Naive thymus-derived CD4-positive, alpha-beta T cell (primary cell): ENCODE results near the gene RHBDD1. TPM values are rescaled to one million over a fixed set of nuclear protein-coding genes. Genes with fewer than 3 reads are reported as not detected.
"Not testable (repeated sequence)": the region's sequence is repeated elsewhere in the genome, so short reads cannot be mapped to it uniquely, and the experiment has no call there.

Experiments
- ATAC-seq: fragments of 150-1000 bp; cut with Tn5 transposase; 2 replicates; pipeline ENCODE4 v1.10.0; 2021; ENCODE audit warnings: mild to moderate bottlenecking, moderate library complexity
- CTCF ChIA-PET: fragments of 350-600 bp; sonication (Branson Sonifier 250); formaldehyde crosslinking; loops from one replicate; lab custom pipeline; 2021; ENCODE audit warnings: antibody characterized with exemption; lab: Charles Lee
- POLR2A ChIA-PET: fragments of 350-600 bp; sonication (Branson Sonifier 250); formaldehyde crosslinking; loops from one replicate; lab custom pipeline; 2021; ENCODE audit warnings: antibody characterized with exemption, inconsistent platforms; lab: Charles Lee
- DNase-seq, 9 donors: peaks; one replicate each; pipeline versions ENCODE4 v3.0.0 to v3.0.0-alpha.2; 2020 to 2022; ENCODE audit warnings: mixed read lengths in 1 of 9
- H3K27ac ChIP-seq: one replicate; pipeline ENCODE4 v1.7.0; 2013; ENCODE audit warnings: mild to moderate bottlenecking, low read depth, low read length, moderate library complexity
- H3K27me3 ChIP-seq, 2 donors: one replicate each; pipeline ENCODE4 v1.7.0; 2013; ENCODE audit warnings: low read length in 2 of 2, mild to moderate bottlenecking in 2 of 2, moderate library complexity in 2 of 2; ENCODE audit not compliant: control insufficient read depth in 2 of 2, insufficient read depth in 2 of 2
- H3K36me3 ChIP-seq, 3 experiments: 1 replicate in 2 of 3; 2 replicates in 1 of 3; pipeline ENCODE4 v1.7.0; 2013; ENCODE audit warnings: low read length in 3 of 3, mild to moderate bottlenecking in 3 of 3, moderate library complexity in 1 of 3; ENCODE audit not compliant: insufficient read depth in 3 of 3, control insufficient read depth in 2 of 3
- H3K4me1 ChIP-seq, 2 donors: one replicate each; pipeline ENCODE4 v1.7.0; 2013; ENCODE audit warnings: low read length in 2 of 2, mild to moderate bottlenecking in 2 of 2, moderate library complexity in 1 of 2; ENCODE audit not compliant: control insufficient read depth in 2 of 2, insufficient read depth in 2 of 2
- H3K4me3 ChIP-seq: 2 replicates; pipeline ENCODE4 v1.7.0; 2013; ENCODE audit warnings: mild to moderate bottlenecking, low read length
- H3K9me3 ChIP-seq, 3 experiments: 1 replicate in 2 of 3; 2 replicates in 1 of 3; pipeline ENCODE4 v1.7.0; 2013; ENCODE audit warnings: low read length in 3 of 3; ENCODE audit not compliant: control insufficient read depth in 2 of 3
- H3K27ac Mint-ChIP-seq, 9 donors: one replicate each; pipeline ENCODE4 v1.8.0; 2020 to 2022; ENCODE audit warnings: mixed read lengths in 9 of 9, mild to moderate bottlenecking in 8 of 9, moderate library complexity in 5 of 9, inconsistent platforms in 2 of 9
- H3K27me3 Mint-ChIP-seq, 5 donors: one replicate each; pipeline ENCODE4 v1.8.0; 2021 to 2022; ENCODE audit warnings: mixed read lengths in 5 of 5, mild to moderate bottlenecking in 1 of 5
- H3K36me3 Mint-ChIP-seq, 5 donors: one replicate each; pipeline ENCODE4 v1.8.0; 2020 to 2022; ENCODE audit warnings: mixed read lengths in 5 of 5, mild to moderate bottlenecking in 3 of 5, inconsistent platforms in 1 of 5
- H3K4me1 Mint-ChIP-seq, 7 donors: one replicate each; pipeline ENCODE4 v1.8.0; 2020 to 2022; ENCODE audit warnings: mixed read lengths in 7 of 7, mild to moderate bottlenecking in 3 of 7, inconsistent platforms in 1 of 7
- H3K4me3 Mint-ChIP-seq, 10 donors: one replicate each; pipeline ENCODE4 v1.8.0; 2020 to 2022; ENCODE audit warnings: mild to moderate bottlenecking in 10 of 10, mixed read lengths in 10 of 10, moderate library complexity in 6 of 10, inconsistent platforms in 2 of 10
- H3K9me3 Mint-ChIP-seq, 11 donors: one replicate each; pipeline ENCODE4 v1.8.0; 2020 to 2022; ENCODE audit warnings: mixed read lengths in 11 of 11, mild to moderate bottlenecking in 4 of 11, inconsistent platforms in 1 of 11, moderate library complexity in 1 of 11
- intact Hi-C, 2 donors: fragments of 100-400 bp; cut with micrococcal nuclease; formaldehyde crosslinking; loops; one replicate each; pipeline ENCODE4 v1.15.1; 2023
- polyA plus RNA-seq, 2 donors: library from polyadenylated mRNA; unstranded; fragments of 300-500 nt; fragmentation: Illumina TruSeq; gene quantifications; one replicate each; pipeline ENCODE4 v1.2.3, GENCODE V29; 2021
- total RNA-seq, 6 experiments: library from RNA in 5 of 6; stranded (reverse) in 5 of 6; gene quantifications; 1 replicate in 5 of 6; 2 replicates in 1 of 6; pipeline ENCODE4 v1.2.3 and lab custom pipeline; 2021 to 2026

RHBDD1 gene
- total and polyA plus RNA-seq, 7 experiments from 2014 or later = 21.2 to 70.8 (median 48.3) TPM

- H3K4me1 ChIP-seq = peaks cover 27 to 42% of the 10 kb centered on the region in 2 donors
- no peaks in the 10 kb centered on the region for H3K36me3 ChIP-seq
- ATAC-seq (no peak), DNase-seq (no peak)
- peaks cover 33 to 88% (median 81%) of the 10 kb centered on the region in 7 donors for H3K4me1 Mint-ChIP-seq
- ChIA-PET POLR2A (interaction anchor here (1.1 to 1.3 kb wide), 2 partner anchors 40 to 47 kb away, joined by 4 read pairs; partner anchors contain the start of gene IRS1), CTCF (interaction anchor here (1.2 kb wide), 1 partner anchor 38 kb away, joined by 4 read pairs; no protein-coding TSS in a partner anchor)
- H3K27me3 ChIP-seq = no peaks in the 10 kb centered on the region
- peaks cover 0 to 48% (median 7%) of the 10 kb centered on the region in 5 donors for H3K36me3 Mint-ChIP-seq
- peak overlapping the region; percentile 99 for H3K27ac ChIP-seq
- H3K4me3 Mint-ChIP-seq = peak overlapping the region in 5 of 10 donors; percentile 18 to 85 (median 24)
- intact Hi-C loops = loop anchor here (2.0 to 10.0 kb wide), 3 partner anchors 17 to 1915 kb away; partner anchors contain the start of gene DOCK10 (in 1 of the 2)
- no peaks in the 10 kb centered on the region for H3K9me3 ChIP-seq
- H3K27me3 Mint-ChIP-seq = no peaks in the 10 kb centered on the region
- H3K27ac Mint-ChIP-seq = peak overlapping the region in 8 of 9 donors; percentile 63 to 100 (median 94)
- H3K9me3 Mint-ChIP-seq = peaks cover 0 to 2% (median 0%) of the 10 kb centered on the region in 11 donors
- H3K4me3 ChIP-seq = peak overlapping the region; percentile 3
These were observed 4.1 kb downstream of the RHBDD1 start for GRCh38 chr2:226839951-226840350.

- H3K9me3 Mint-ChIP-seq, H3K27me3 ChIP-seq, H3K27ac ChIP-seq, intact Hi-C loops, ATAC-seq, POLR2A ChIA-PET, H3K27me3 Mint-ChIP-seq, H3K4me3 ChIP-seq, H3K36me3 ChIP-seq, H3K9me3 ChIP-seq, CTCF ChIA-PET, DNase-seq: not testable (repeated sequence)
- H3K4me3 Mint-ChIP-seq = peak overlapping the region in 1 of 10 donors; percentile 27
- H3K36me3 Mint-ChIP-seq = peaks cover 0 to 48% (median 7%) of the 10 kb centered on the region in 5 donors
- H3K4me1 Mint-ChIP-seq = peaks cover 22 to 87% (median 81%) of the 10 kb centered on the region in 7 donors
- H3K4me1 ChIP-seq = peaks cover 7 to 28% of the 10 kb centered on the region in 2 donors
- peak overlapping the region in 6 of 9 donors; percentile 48 to 97 (median 75) for H3K27ac Mint-ChIP-seq
These were observed 7.1 kb downstream of the RHBDD1 start for GRCh38 chr2:226843001-226843400.

GRCh38 chr2:226845386-226846116 is 9.7 kb downstream of the RHBDD1 start:
- no peak overlapping the region for H3K27ac ChIP-seq
- no peak for DNase-seq
- H3K36me3 Mint-ChIP-seq = peaks cover 3 to 39% (median 12%) of the 10 kb centered on the region in 5 donors
- no peaks in the 10 kb centered on the region for H3K9me3 ChIP-seq
- no peak overlapping the region for H3K4me3 Mint-ChIP-seq
- H3K27me3 Mint-ChIP-seq = no peaks in the 10 kb centered on the region
- intact Hi-C loops = no loop called here
- H3K27me3 ChIP-seq = no peaks in the 10 kb centered on the region
- H3K27ac Mint-ChIP-seq = no peak overlapping the region
- H3K4me1 ChIP-seq = peaks cover 0 to 6% of the 10 kb centered on the region in 2 donors
- no peak overlapping the region for H3K4me3 ChIP-seq
- no peak for ATAC-seq
- ChIA-PET CTCF (no interaction called here), POLR2A (no interaction called here)
- peaks cover 16 to 66% (median 56%) of the 10 kb centered on the region in 7 donors for H3K4me1 Mint-ChIP-seq
- H3K9me3 Mint-ChIP-seq = peaks cover 0 to 2% (median 0%) of the 10 kb centered on the region in 11 donors
- no peaks in the 10 kb centered on the region for H3K36me3 ChIP-seq

- Mint-ChIP-seq H3K4me3 (no peak overlapping the region), H3K9me3 (peaks cover 0 to 2% (median 0%) of the 10 kb centered on the region in 11 donors), H3K27ac (no peak overlapping the region), H3K36me3 (peaks cover 3 to 39% (median 25%) of the 10 kb centered on the region in 5 donors), H3K4me1 (peaks cover 12 to 61% (median 48%) of the 10 kb centered on the region in 7 donors), H3K27me3 (no peaks in the 10 kb centered on the region)
- H3K27me3 ChIP-seq = no peaks in the 10 kb centered on the region
- no peak for DNase-seq
- H3K4me3 ChIP-seq = no peak overlapping the region
- ChIA-PET CTCF (no interaction called here), POLR2A (interaction anchor here (0.7 kb wide), 1 partner anchor 9 kb away, joined by 3 read pairs; no protein-coding TSS in a partner anchor)
- H3K9me3 ChIP-seq = no peaks in the 10 kb centered on the region
- intact Hi-C loops = no loop called here
- no peaks in the 10 kb centered on the region for H3K4me1 ChIP-seq
- no peak overlapping the region for H3K27ac ChIP-seq
- no peak for ATAC-seq
- H3K36me3 ChIP-seq = no peaks in the 10 kb centered on the region
These were observed 11.2 kb downstream of the RHBDD1 start for GRCh38 chr2:226847090-226847489.

- intact Hi-C loops = no loop called here
- Histone ChIP-seq H3K9me3 (no peaks in the 10 kb centered on the region), H3K4me3 (no peak overlapping the region), H3K4me1 (no peaks in the 10 kb centered on the region), H3K36me3 (no peaks in the 10 kb centered on the region), H3K27me3 (no peaks in the 10 kb centered on the region), H3K27ac (no peak overlapping the region)
- peaks cover 0 to under 1% (median 0%) of the 10 kb centered on the region in 11 donors for H3K9me3 Mint-ChIP-seq
- H3K4me3 Mint-ChIP-seq = no peak overlapping the region
- H3K27me3 Mint-ChIP-seq = no peaks in the 10 kb centered on the region
- no peak overlapping the region for H3K27ac Mint-ChIP-seq
- no peak for ATAC-seq
- H3K36me3 Mint-ChIP-seq = peaks cover 3 to 35% (median 28%) of the 10 kb centered on the region in 5 donors
- DNase-seq = no peak
- H3K4me1 Mint-ChIP-seq = peaks cover 12 to 57% (median 44%) of the 10 kb centered on the region in 7 donors
- ChIA-PET CTCF (no interaction called here), POLR2A (no interaction called here)
These were observed 11.7 kb downstream of the RHBDD1 start for GRCh38 chr2:226847511-226847910.

GRCh38 chr2:226849349-226849748 is 13.5 kb downstream of the RHBDD1 start:
- Histone ChIP-seq H3K27me3 (no peaks in the 10 kb centered on the region), H3K9me3 (no peaks in the 10 kb centered on the region), H3K27ac (no peak overlapping the region), H3K4me1 (no peaks in the 10 kb centered on the region), H3K36me3 (no peaks in the 10 kb centered on the region), H3K4me3 (no peak overlapping the region)
- H3K9me3 Mint-ChIP-seq = no peaks in the 10 kb centered on the region
- peaks cover 2 to 38% (median 26%) of the 10 kb centered on the region in 7 donors for H3K4me1 Mint-ChIP-seq
- no peaks in the 10 kb centered on the region for H3K27me3 Mint-ChIP-seq
- H3K4me3 Mint-ChIP-seq = no peak overlapping the region
- POLR2A ChIA-PET = interaction anchor here (0.6 to 1.4 kb wide), 2 partner anchors 14 to 20 kb away, joined by 3 read pairs; no protein-coding TSS in a partner anchor
- no peak overlapping the region for H3K27ac Mint-ChIP-seq
- DNase-seq (no peak), ATAC-seq (no peak)
- intact Hi-C loops = no loop called here
- peaks cover 3 to 24% (median 19%) of the 10 kb centered on the region in 5 donors for H3K36me3 Mint-ChIP-seq
- CTCF ChIA-PET = no interaction called here
